ENCODE measurements around the gene PRKCQ. TPM values are rescaled to one million over a fixed set of nuclear protein-coding genes. Genes with fewer than 3 reads are reported as not detected.

Gene PRKCQ
- total and polyA plus RNA-seq, 11 donors, result 0.04 to 2.0 (median 0.13) TPM; not detected in 1

- Histone ChIP-seq H3K27ac (no peak overlapping the region), H3K27me3 (peaks cover 0 to 7% (median 0%) of the 10 kb centered on the region in 9 donors), H3K9me3 (no peaks in the 10 kb centered on the region), H3K4me1 (peaks cover 0 to 13% (median 0%) of the 10 kb centered on the region in 12 donors), H3K36me3 (no peaks in the 10 kb centered on the region), H3K4me3 (no peak overlapping the region)
- 78 to 85% (median 80%) methylated on average over 3 of the region's 3 CpGs for WGBS, 4 donors
- no peak for TF ChIP-seq POLR2A (IDR thresholded peaks at IDR 0.05)
- TF ChIP-seq CTCF (IDR thresholded peaks at IDR 0.05), result no peak
- intact Hi-C loops (cut with DNase I), result no loop called here
- DNase-seq (no peak), ATAC-seq (no peak)
Observed at GRCh38 chr10:6512182-6512581, 67.9 kb downstream of the PRKCQ start.

- Histone ChIP-seq H3K27me3 (peaks cover 0 to 5% (median 0%) of the 10 kb centered on the region in 9 donors), H3K27ac (no peak overlapping the region), H3K4me3 (no peak overlapping the region), H3K36me3 (no peaks in the 10 kb centered on the region), H3K4me1 (peaks cover 0 to 13% (median 0%) of the 10 kb centered on the region in 12 donors), H3K9me3 (no peaks in the 10 kb centered on the region)
- ATAC-seq, result no peak
- whole genome bisulfite sequencing, 4 donors, result 92 to 96% (median 92%) methylated on average over 6 of the region's 6 CpGs
- intact Hi-C loops (cut with DNase I), result no loop called here
- TF ChIP-seq CTCF (IDR thresholded peaks at IDR 0.05) (no peak), POLR2A (IDR thresholded peaks at IDR 0.05) (no peak)
- DNase-seq, result no peak
Observed at GRCh38 chr10:6511347-6511746, 68.7 kb downstream of the PRKCQ start.

- 75 to 81% (median 78%) methylated on average over 5 of the region's 5 CpGs for WGBS, 4 donors
- H3K4me1 ChIP-seq, result no peaks in the 10 kb centered on the region
- TF ChIP-seq CTCF (IDR thresholded peaks at IDR 0.05) (no peak), POLR2A (IDR thresholded peaks at IDR 0.05) (no peak)
- DNase-seq, result no peak
- H3K27ac ChIP-seq, result no peak overlapping the region
- H3K27me3 ChIP-seq, result no peaks in the 10 kb centered on the region
- H3K4me3 ChIP-seq, result no peak overlapping the region
- ATAC-seq, result no peak
- intact Hi-C loops (cut with DNase I), result no loop called here
- no peaks in the 10 kb centered on the region for H3K9me3 ChIP-seq
- no peaks in the 10 kb centered on the region for H3K36me3 ChIP-seq
Observed at GRCh38 chr10:6507311-6507710, 72.8 kb downstream of the PRKCQ start.

- H3K36me3 ChIP-seq, result no peaks in the 10 kb centered on the region
- H3K4me1 ChIP-seq, result no peaks in the 10 kb centered on the region
- no peak overlapping the region for H3K4me3 ChIP-seq
- no peak overlapping the region for H3K27ac ChIP-seq
- DNase-seq (no peak), ATAC-seq (no peak)
- no peaks in the 10 kb centered on the region for H3K9me3 ChIP-seq
- H3K27me3 ChIP-seq, result peaks cover 0 to 4% (median 0%) of the 10 kb centered on the region in 9 donors
- TF ChIP-seq POLR2A (IDR thresholded peaks at IDR 0.05), result no peak
- TF ChIP-seq CTCF (IDR thresholded peaks at IDR 0.05), result no peak
- intact Hi-C loops (cut with DNase I), result no loop called here
Observed at GRCh38 chr10:6505300-6505699, 74.8 kb downstream of the PRKCQ start.
